GM19025 (cell line): ENCODE measurements around the gene CCND2.

ENCODE experiments used
- ATAC-seq: cut with Tn5 transposase; IDR thresholded peaks from one replicate; pipeline ENCODE4 v1.9.1; 2021; ENCODE audit warnings: mild to moderate bottlenecking, low read depth, moderate library complexity; ENCODE audit not compliant: unreplicated experiment

The CCND2 gene

GRCh38 chr12:4256043-4256826 is 17.3 kb upstream of the CCND2 start:
- no peak for ATAC-seq

GRCh38 chr12:4257442-4257841 is 16.1 kb upstream of the CCND2 start:
- no peak for ATAC-seq

- ATAC-seq: no peak
Observed at GRCh38 chr12:4259099-4259498, 14.5 kb upstream of the CCND2 start.

- ATAC-seq: no peak
Observed at GRCh38 chr12:4261655-4262054, 11.9 kb upstream of the CCND2 start.

- no peak for ATAC-seq
Observed at GRCh38 chr12:4265280-4265679, 8.3 kb upstream of the CCND2 start.

- no peak for ATAC-seq
Observed at GRCh38 chr12:4266990-4267389, 6.6 kb upstream of the CCND2 start.

GRCh38 chr12:4267704-4268328 is 5.7 kb upstream of the CCND2 start:
- no peak for ATAC-seq

- no peak for ATAC-seq
Observed at GRCh38 chr12:4268329-4269181, 5.0 kb upstream of the CCND2 start.

- no peak for ATAC-seq
Observed at GRCh38 chr12:4269279-4269991, 4.1 kb upstream of the CCND2 start.

- ATAC-seq: no peak
Observed at GRCh38 chr12:4270016-4270830, 3.3 kb upstream of the CCND2 start.

GRCh38 chr12:4270831-4271716 is 2.5 kb upstream of the CCND2 start:
- ATAC-seq: no peak

GRCh38 chr12:4271717-4272423 is 1.7 kb upstream of the CCND2 start:
- peak; percentile 45 for ATAC-seq

- no peak for ATAC-seq
Observed at GRCh38 chr12:4272424-4273272, 914 bp upstream of the CCND2 start.

GRCh38 chr12:4273273-4273651 is 300 bp upstream of the CCND2 start:
- ATAC-seq: no peak

- ATAC-seq: no peak
Observed at GRCh38 chr12:4274396-4275015, 944 bp downstream of the CCND2 start.

- ATAC-seq: no peak
Observed at GRCh38 chr12:4275016-4275869, 1.7 kb downstream of the CCND2 start.
